Measurements from ENCODE around the gene RANBP1.

DNA sequence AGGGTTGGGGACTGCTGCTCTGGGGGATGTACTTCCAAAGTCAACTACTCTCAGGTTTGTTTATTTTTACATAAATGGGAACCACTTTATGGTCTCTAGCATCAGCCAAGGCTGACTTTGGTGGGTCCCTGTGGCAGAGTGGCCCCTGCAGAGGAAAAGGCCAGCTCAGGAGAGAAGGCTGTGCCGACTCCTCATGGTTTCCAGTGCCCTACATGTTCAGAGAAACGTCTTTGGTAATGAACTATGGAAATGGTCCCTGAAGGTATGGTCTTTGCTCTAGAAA lies 12.7 kb downstream of the RANBP1 start:
- TF ChIP-seq, protein P1, sequence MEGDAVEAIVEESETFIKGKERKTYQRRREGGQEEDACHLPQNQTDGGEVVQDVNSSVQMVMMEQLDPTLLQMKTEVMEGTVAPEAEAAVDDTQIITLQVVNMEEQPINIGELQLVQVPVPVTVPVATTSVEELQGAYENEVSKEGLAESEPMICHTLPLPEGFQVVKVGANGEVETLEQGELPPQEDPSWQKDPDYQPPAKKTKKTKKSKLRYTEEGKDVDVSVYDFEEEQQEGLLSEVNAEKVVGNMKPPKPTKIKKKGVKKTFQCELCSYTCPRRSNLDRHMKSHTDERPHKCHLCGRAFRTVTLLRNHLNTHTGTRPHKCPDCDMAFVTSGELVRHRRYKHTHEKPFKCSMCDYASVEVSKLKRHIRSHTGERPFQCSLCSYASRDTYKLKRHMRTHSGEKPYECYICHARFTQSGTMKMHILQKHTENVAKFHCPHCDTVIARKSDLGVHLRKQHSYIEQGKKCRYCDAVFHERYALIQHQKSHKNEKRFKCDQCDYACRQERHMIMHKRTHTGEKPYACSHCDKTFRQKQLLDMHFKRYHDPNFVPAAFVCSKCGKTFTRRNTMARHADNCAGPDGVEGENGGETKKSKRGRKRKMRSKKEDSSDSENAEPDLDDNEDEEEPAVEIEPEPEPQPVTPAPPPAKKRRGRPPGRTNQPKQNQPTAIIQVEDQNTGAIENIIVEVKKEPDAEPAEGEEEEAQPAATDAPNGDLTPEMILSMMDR (conservative IDR thresholded peaks at IDR 0.05) = no peak
- no peak for TF ChIP-seq ZFX (IDR thresholded peaks at IDR 0.05)

Data from C4-2B (cell line).